ENCODE results near the gene PWP2. TPM values are rescaled to one million over a fixed set of nuclear protein-coding genes. Genes with fewer than 3 reads are reported as not detected.
"Not testable (repeated sequence)": the region's sequence is repeated elsewhere in the genome, so short reads cannot be mapped to it uniquely, and the experiment has no call there.

Gene PWP2
- polyA plus RNA-seq (ENCODE audit: insufficient read length in 4 of 4), result 1 to 10 TPM; 2.6 to 7.8 (median 3.4) TPM

- not testable (repeated sequence) for DNase-seq (ENCODE audit: low read depth in 4 of 4, low spot score in 3 of 4)
Observed at GRCh38 chr21:44107026-44107501, at the start of gene PWP2. Gene PWP2 (plus strand): TSS chr21:44107399. CDS start chr21:44107417, 18 bp downstream.

- DNase-seq (ENCODE audit: low read depth in 4 of 4, low spot score in 3 of 4), result no peak
Observed at GRCh38 chr21:44057960-44058651, 49.1 kb upstream of the PWP2 start.

- no peak for DNase-seq (ENCODE audit: low read depth in 4 of 4, low spot score in 3 of 4)
Observed at GRCh38 chr21:44058652-44058964, 48.6 kb upstream of the PWP2 start.

- DNase-seq (ENCODE audit: low read depth in 4 of 4, low spot score in 3 of 4), result no peak
Observed at GRCh38 chr21:44058981-44059380, 48.2 kb upstream of the PWP2 start.

GRCh38 chr21:44059710-44060109 is 47.5 kb upstream of the PWP2 start:
- DNase-seq (ENCODE audit: low read depth in 4 of 4, low spot score in 3 of 4), result no peak

- DNase-seq (ENCODE audit: low read depth in 4 of 4, low spot score in 3 of 4), result no peak
Observed at GRCh38 chr21:44062380-44062779, 44.8 kb upstream of the PWP2 start.

- DNase-seq (ENCODE audit: low read depth in 4 of 4, low spot score in 3 of 4), result no peak
Observed at GRCh38 chr21:44063151-44063912, 43.9 kb upstream of the PWP2 start.

GRCh38 chr21:44064852-44065403 is 42.3 kb upstream of the PWP2 start:
- DNase-seq (ENCODE audit: low read depth in 4 of 4, low spot score in 3 of 4), result no peak

- DNase-seq (ENCODE audit: low read depth in 4 of 4, low spot score in 3 of 4), result no peak
Observed at GRCh38 chr21:44065428-44065827, 41.8 kb upstream of the PWP2 start.

- no peak for DNase-seq (ENCODE audit: low read depth in 4 of 4, low spot score in 3 of 4)
Observed at GRCh38 chr21:44066116-44066515, 41.1 kb upstream of the PWP2 start.

- no peak for DNase-seq (ENCODE audit: low read depth in 4 of 4, low spot score in 3 of 4)
Observed at GRCh38 chr21:44067011-44067839, 40.0 kb upstream of the PWP2 start.

- no peak for DNase-seq (ENCODE audit: low read depth in 4 of 4, low spot score in 3 of 4)
Observed at GRCh38 chr21:44070391-44070790, 36.8 kb upstream of the PWP2 start.

- no peak for DNase-seq (ENCODE audit: low read depth in 4 of 4, low spot score in 3 of 4)
Observed at GRCh38 chr21:44071359-44072104, 35.7 kb upstream of the PWP2 start.

- DNase-seq (ENCODE audit: low read depth in 4 of 4, low spot score in 3 of 4), result no peak
Observed at GRCh38 chr21:44072111-44072510, 35.1 kb upstream of the PWP2 start.

- DNase-seq (ENCODE audit: low read depth in 4 of 4, low spot score in 3 of 4), result no peak
Observed at GRCh38 chr21:44074315-44074958, 32.8 kb upstream of the PWP2 start.

GRCh38 chr21:44076316-44076715 is 30.9 kb upstream of the PWP2 start:
- no peak for DNase-seq (ENCODE audit: low read depth in 4 of 4, low spot score in 3 of 4)

GRCh38 chr21:44078411-44078981 is 28.7 kb upstream of the PWP2 start:
- no peak for DNase-seq (ENCODE audit: low read depth in 4 of 4, low spot score in 3 of 4)

GRCh38 chr21:44079446-44079845 is 27.8 kb upstream of the PWP2 start:
- DNase-seq (ENCODE audit: low read depth in 4 of 4, low spot score in 3 of 4), result no peak

GRCh38 chr21:44079846-44080245 is 27.4 kb upstream of the PWP2 start:
- DNase-seq (ENCODE audit: low read depth in 4 of 4, low spot score in 3 of 4), result no peak

All from left renal pelvis (tissue), 4 donors.